Activated naive CD4-positive, alpha-beta T cell treated with anti-CD3 and anti-CD28 coated beads, Interleukin-2, amount 50 U/mL, for 24 hours (primary cell): ENCODE measurements around the gene IRX2.

Experiments used
- H3K27ac Mint-ChIP-seq: one replicate; pipeline ENCODE4 v1.8.0; 2021; ENCODE audit warnings: mild to moderate bottlenecking, mixed read lengths
- H3K27me3 Mint-ChIP-seq: one replicate; pipeline ENCODE4 v1.8.0; 2021; ENCODE audit warnings: mixed read lengths
- H3K36me3 Mint-ChIP-seq: one replicate; pipeline ENCODE4 v1.8.0; 2021; ENCODE audit warnings: mixed read lengths
- H3K4me1 Mint-ChIP-seq: one replicate; pipeline ENCODE4 v1.8.0; 2021; ENCODE audit warnings: mixed read lengths
- H3K4me3 Mint-ChIP-seq: one replicate; pipeline ENCODE4 v1.8.0; 2021; ENCODE audit warnings: mild to moderate bottlenecking, mixed read lengths
- H3K9me3 Mint-ChIP-seq: one replicate; pipeline ENCODE4 v1.8.0; 2021; ENCODE audit warnings: mixed read lengths

IRX2 gene

GRCh38 chr5:2751592-2752021 is at the start of gene IRX2:
TSS of gene IRX2 (minus strand) at chr5:2751677. CDS start at chr5:2751413, 264 bp downstream.
- Mint-ChIP-seq H3K4me3 (peak within 1 kb of the TSS; percentile 15), H3K4me1 (peaks cover 20% of the 10 kb centered on the region), H3K36me3 (peaks cover 5% of the 10 kb centered on the region), H3K9me3 (no peaks in the 10 kb centered on the region), H3K27me3 (peaks cover 41% of the 10 kb centered on the region), H3K27ac (no peak within 1 kb of the TSS)

GRCh38 chr5:2800035-2800434 is 48.6 kb upstream of the IRX2 start:
- H3K4me1 Mint-ChIP-seq: no peaks in the 10 kb centered on the region

GRCh38 chr5:2797981-2798380 is 46.5 kb upstream of the IRX2 start:
- Mint-ChIP-seq H3K36me3 (no peaks in the 10 kb centered on the region), H3K9me3 (peaks cover 17% of the 10 kb centered on the region), H3K27ac (no peak overlapping the region), H3K4me1 (no peaks in the 10 kb centered on the region), H3K27me3 (peaks cover 1% of the 10 kb centered on the region), H3K4me3 (no peak overlapping the region)

More at GRCh38 chr5:2800035-2800434, 48.6 kb upstream of the IRX2 start:
- no peak overlapping the region for H3K27ac Mint-ChIP-seq
- peaks cover under 1% of the 10 kb centered on the region for H3K9me3 Mint-ChIP-seq
- H3K4me3 Mint-ChIP-seq: no peak overlapping the region
- H3K27me3 Mint-ChIP-seq: peaks cover 1% of the 10 kb centered on the region
- no peaks in the 10 kb centered on the region for H3K36me3 Mint-ChIP-seq

- no peak overlapping the region for H3K4me3 Mint-ChIP-seq
- peaks cover 1% of the 10 kb centered on the region for H3K27me3 Mint-ChIP-seq
- peaks cover 17% of the 10 kb centered on the region for H3K9me3 Mint-ChIP-seq
- no peaks in the 10 kb centered on the region for H3K36me3 Mint-ChIP-seq
- H3K4me1 Mint-ChIP-seq: no peaks in the 10 kb centered on the region
- H3K27ac Mint-ChIP-seq: no peak overlapping the region
Observed at GRCh38 chr5:2797160-2797559, 45.7 kb upstream of the IRX2 start.

- H3K27ac Mint-ChIP-seq: no peak overlapping the region
- peaks cover 4% of the 10 kb centered on the region for H3K27me3 Mint-ChIP-seq
- peaks cover 8% of the 10 kb centered on the region for H3K9me3 Mint-ChIP-seq
- H3K4me1 Mint-ChIP-seq: no peaks in the 10 kb centered on the region
- H3K36me3 Mint-ChIP-seq: no peaks in the 10 kb centered on the region
- H3K4me3 Mint-ChIP-seq: no peak overlapping the region
Observed at GRCh38 chr5:2783223-2783622, 31.7 kb upstream of the IRX2 start.

GRCh38 chr5:2782658-2783057 is 31.2 kb upstream of the IRX2 start:
- Mint-ChIP-seq H3K4me3 (no peak overlapping the region), H3K36me3 (no peaks in the 10 kb centered on the region), H3K27ac (no peak overlapping the region), H3K4me1 (no peaks in the 10 kb centered on the region), H3K9me3 (peaks cover 8% of the 10 kb centered on the region), H3K27me3 (peaks cover 4% of the 10 kb centered on the region)

- H3K4me1 Mint-ChIP-seq: no peaks in the 10 kb centered on the region
- H3K27me3 Mint-ChIP-seq: peaks cover 4% of the 10 kb centered on the region
- H3K9me3 Mint-ChIP-seq: no peaks in the 10 kb centered on the region
- no peak overlapping the region for H3K4me3 Mint-ChIP-seq
- H3K36me3 Mint-ChIP-seq: no peaks in the 10 kb centered on the region
- no peak overlapping the region for H3K27ac Mint-ChIP-seq
Observed at GRCh38 chr5:2780421-2781171, 29.1 kb upstream of the IRX2 start.

- H3K4me3 Mint-ChIP-seq: no peak overlapping the region
Observed at GRCh38 chr5:2779459-2779858, 28.0 kb upstream of the IRX2 start.

DNA sequence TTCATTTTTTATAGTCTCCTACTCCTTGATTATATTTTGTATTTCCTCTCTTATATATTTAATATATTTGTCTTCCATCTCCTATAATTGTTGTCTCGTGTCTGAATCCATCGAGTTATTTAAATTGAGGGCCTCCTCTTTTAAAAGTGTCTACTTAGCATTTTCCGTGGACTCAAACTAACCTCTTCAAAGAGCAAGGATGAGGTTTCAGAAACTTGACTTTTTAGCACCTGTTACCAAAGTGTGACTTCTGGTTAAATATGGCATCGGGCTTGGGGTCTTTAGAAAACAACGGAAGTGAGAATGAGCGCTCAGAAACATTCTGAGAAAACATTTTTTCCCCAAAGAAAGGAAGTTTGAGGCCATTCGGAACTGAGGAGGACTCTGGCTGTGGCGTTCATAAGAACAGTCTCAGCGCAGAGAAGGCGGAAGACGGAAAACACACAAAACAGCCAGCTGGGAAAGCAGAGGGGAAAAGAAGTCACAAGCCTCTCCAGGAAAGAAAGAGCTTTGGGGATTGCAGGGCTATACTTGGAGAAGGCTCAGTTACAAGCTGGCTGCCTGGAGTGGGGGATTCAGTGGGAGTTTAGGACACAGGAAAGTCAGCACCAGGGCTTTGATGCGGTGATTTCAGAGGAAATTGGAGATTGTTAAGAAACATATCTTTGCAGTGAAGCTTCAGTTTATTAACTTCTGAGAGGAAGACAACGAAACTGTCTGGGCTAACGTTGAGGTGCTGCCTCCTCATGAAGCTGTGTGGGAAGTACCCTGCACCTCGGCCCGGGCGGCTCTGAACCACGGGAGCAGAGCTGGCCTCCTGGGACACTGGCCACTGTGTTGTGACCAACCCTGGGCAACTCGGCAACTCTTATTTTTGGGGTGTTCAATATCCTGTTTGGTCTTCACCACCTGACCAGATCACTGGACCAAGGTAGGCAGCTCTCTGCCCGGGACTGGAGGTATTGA is 25.1 kb upstream of the IRX2 start:
- peaks cover 2% of the 10 kb centered on the region for H3K27me3 Mint-ChIP-seq
- H3K27ac Mint-ChIP-seq: no peak overlapping the region
- H3K4me1 Mint-ChIP-seq: no peaks in the 10 kb centered on the region
- H3K9me3 Mint-ChIP-seq: no peaks in the 10 kb centered on the region
- no peaks in the 10 kb centered on the region for H3K36me3 Mint-ChIP-seq
- H3K4me3 Mint-ChIP-seq: no peak overlapping the region

More at GRCh38 chr5:2779459-2779858, 28.0 kb upstream of the IRX2 start:
- H3K4me1 Mint-ChIP-seq: no peaks in the 10 kb centered on the region
- no peaks in the 10 kb centered on the region for H3K36me3 Mint-ChIP-seq
- H3K9me3 Mint-ChIP-seq: no peaks in the 10 kb centered on the region
- peaks cover 4% of the 10 kb centered on the region for H3K27me3 Mint-ChIP-seq
- H3K27ac Mint-ChIP-seq: no peak overlapping the region

DNA sequence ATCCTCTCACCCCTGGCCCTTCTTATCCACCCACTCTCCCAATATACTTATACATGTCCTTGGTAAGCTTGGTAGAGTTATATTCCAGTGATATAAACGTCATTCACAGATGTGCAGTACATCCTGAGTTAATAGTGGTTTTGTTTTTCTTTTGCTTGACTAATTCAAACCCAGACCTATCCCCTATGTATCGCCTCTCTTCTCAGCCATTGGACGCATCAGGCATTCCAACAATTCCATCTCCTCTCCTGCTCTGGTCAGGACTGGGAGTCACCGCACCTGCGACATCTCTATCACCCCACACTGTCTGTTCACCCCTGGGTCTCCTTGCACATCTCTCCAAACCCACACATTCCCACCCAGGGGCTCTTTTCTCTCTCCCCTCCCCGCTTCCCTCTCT is 21.9 kb upstream of the IRX2 start:
- no peaks in the 10 kb centered on the region for H3K4me1 Mint-ChIP-seq
- H3K27ac Mint-ChIP-seq: no peak overlapping the region
- H3K9me3 Mint-ChIP-seq: no peaks in the 10 kb centered on the region

GRCh38 chr5:2767089-2767488 is 15.6 kb upstream of the IRX2 start:
- H3K27ac Mint-ChIP-seq: no peak overlapping the region
- no peaks in the 10 kb centered on the region for H3K4me1 Mint-ChIP-seq
- H3K36me3 Mint-ChIP-seq: no peaks in the 10 kb centered on the region
- no peak overlapping the region for H3K4me3 Mint-ChIP-seq
- H3K27me3 Mint-ChIP-seq: peaks cover 9% of the 10 kb centered on the region
- no peaks in the 10 kb centered on the region for H3K9me3 Mint-ChIP-seq

More for the DNA sequence above, 21.9 kb upstream of the IRX2 start:
- H3K4me3 Mint-ChIP-seq: no peak overlapping the region
- peaks cover 3% of the 10 kb centered on the region for H3K27me3 Mint-ChIP-seq
- H3K36me3 Mint-ChIP-seq: no peaks in the 10 kb centered on the region

- no peak overlapping the region for H3K27ac Mint-ChIP-seq
- H3K9me3 Mint-ChIP-seq: no peaks in the 10 kb centered on the region
- no peaks in the 10 kb centered on the region for H3K4me1 Mint-ChIP-seq
Observed at GRCh38 chr5:2764581-2764980, 13.1 kb upstream of the IRX2 start.

GRCh38 chr5:2763533-2763794 is 12.0 kb upstream of the IRX2 start:
- no peaks in the 10 kb centered on the region for H3K36me3 Mint-ChIP-seq
- H3K27ac Mint-ChIP-seq: no peak overlapping the region
- H3K4me1 Mint-ChIP-seq: no peaks in the 10 kb centered on the region
- H3K27me3 Mint-ChIP-seq: peaks cover 16% of the 10 kb centered on the region
- no peaks in the 10 kb centered on the region for H3K9me3 Mint-ChIP-seq
- H3K4me3 Mint-ChIP-seq: no peak overlapping the region

More at GRCh38 chr5:2764581-2764980, 13.1 kb upstream of the IRX2 start:
- Mint-ChIP-seq H3K4me3 (no peak overlapping the region), H3K36me3 (no peaks in the 10 kb centered on the region), H3K27me3 (peaks cover 14% of the 10 kb centered on the region)

DNA sequence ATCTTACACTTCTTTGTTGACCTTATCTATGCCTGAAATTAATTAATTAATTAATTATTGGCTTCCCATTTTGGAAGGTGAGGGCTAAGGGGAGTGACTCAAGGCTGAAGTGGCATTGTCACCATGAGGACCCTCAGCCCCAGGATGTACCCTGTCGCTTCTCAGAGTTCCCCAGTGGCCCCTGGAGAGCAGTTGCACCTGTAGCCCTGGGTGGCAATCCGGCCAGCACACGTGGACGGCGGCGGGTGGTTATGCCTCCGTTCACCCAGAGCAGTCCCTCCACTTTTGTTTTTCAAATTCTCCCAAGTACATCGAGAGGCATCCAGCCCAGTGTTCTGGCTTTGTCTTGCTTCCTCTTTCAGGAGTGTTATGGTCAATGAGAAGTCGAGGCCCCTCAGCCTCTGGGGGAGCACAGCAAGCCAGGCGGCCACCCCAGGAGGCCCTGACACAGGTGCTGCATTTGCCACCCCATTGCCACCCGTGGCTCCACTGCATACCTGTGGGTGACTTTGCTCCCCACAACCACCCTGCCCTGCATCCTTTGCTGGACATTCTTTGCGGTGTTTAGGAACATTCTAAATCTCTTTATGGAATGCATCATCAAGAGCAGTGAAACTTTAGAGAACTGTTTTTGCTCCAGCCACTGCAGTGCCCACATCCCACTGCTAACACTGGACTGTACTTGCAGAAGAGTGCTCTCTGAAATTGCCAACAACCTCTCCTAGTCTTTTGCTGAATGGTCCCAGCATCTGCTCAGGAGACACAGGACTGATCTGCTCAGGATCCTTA is 11.5 kb upstream of the IRX2 start:
- Mint-ChIP-seq H3K27me3 (peaks cover 19% of the 10 kb centered on the region), H3K4me3 (no peak overlapping the region), H3K27ac (no peak overlapping the region), H3K36me3 (no peaks in the 10 kb centered on the region), H3K9me3 (no peaks in the 10 kb centered on the region), H3K4me1 (no peaks in the 10 kb centered on the region)

DNA sequence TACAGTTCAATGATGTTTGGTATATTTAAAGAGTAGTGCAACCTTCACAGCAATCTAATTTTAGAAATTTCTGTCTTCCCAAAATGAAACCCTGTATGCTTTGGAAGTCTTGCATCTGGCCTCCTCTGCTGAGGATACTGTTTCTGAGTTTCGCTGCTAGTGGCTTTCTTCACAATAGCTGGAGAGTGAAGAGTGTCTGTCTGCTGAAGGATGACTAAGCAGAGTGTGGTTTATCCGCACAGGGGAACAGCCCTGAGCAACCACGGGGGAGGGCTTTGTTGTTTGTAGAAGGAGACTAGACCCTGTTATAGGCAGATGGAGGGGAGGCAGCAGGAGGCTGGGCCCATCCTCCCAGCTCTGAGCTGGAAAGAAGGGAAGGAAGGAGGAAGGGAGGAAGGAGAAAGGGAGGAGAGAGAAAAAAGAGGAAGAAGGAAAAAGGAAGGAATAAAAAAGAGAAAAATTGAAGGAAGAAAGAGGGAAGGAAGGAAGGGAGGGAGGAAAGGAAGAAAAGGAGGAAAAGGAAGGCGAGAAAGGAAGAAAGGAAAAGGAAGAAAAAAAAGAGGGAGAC is 10.5 kb upstream of the IRX2 start:
- Mint-ChIP-seq H3K4me1 (no peaks in the 10 kb centered on the region), H3K9me3 (no peaks in the 10 kb centered on the region), H3K27me3 (peaks cover 23% of the 10 kb centered on the region), H3K27ac (no peak overlapping the region), H3K36me3 (no peaks in the 10 kb centered on the region), H3K4me3 (no peak overlapping the region)
